Spleen (tissue), 7 donors: Measurements from ENCODE around the gene ZNF154.

ENCODE experiments used
- POLR2A ChIP-seq, 3 donors: fragments of 450-650 bp; IDR thresholded peaks; one replicate each; pipeline ENCODE4 v1.5.1; 2017; ENCODE audit warnings: antibody characterized with exemption in 3 of 3, mild to moderate bottlenecking in 1 of 3
- POLR2AphosphoS5 ChIP-seq, 3 donors: sonication (generic); formaldehyde crosslinking; IDR thresholded peaks; one replicate each; pipeline ENCODE4 v1.5.1; 2017; ENCODE audit warnings: antibody characterized with exemption in 3 of 3
- TF ChIP-seq, protein P1 (sequence below), 11 experiments: fragments of 200-600 bp in 7 of 11; fragments of 450-650 bp in 4 of 11; sonication (generic) in 4 of 11; IDR thresholded peaks in 8 of 11; conservative IDR thresholded peaks in 3 of 11; 1 replicate in 7 of 11; 2 replicates in 4 of 11; pipeline versions ENCODE4 v1.4.0 to v1.8.0; 2016 to 2021; ENCODE audit warnings: antibody characterized with exemption in 11 of 11, inconsistent platforms in 4 of 11, mild to moderate bottlenecking in 1 of 11
- donor health status: DM: no; HTN: no; CAD: no; lungs with moderate emphysema.
- donor health status: DM: no; HTN: no; CAD: no.
- donor health status: DM: no; HTN: no; CAD: no.

DNA sequence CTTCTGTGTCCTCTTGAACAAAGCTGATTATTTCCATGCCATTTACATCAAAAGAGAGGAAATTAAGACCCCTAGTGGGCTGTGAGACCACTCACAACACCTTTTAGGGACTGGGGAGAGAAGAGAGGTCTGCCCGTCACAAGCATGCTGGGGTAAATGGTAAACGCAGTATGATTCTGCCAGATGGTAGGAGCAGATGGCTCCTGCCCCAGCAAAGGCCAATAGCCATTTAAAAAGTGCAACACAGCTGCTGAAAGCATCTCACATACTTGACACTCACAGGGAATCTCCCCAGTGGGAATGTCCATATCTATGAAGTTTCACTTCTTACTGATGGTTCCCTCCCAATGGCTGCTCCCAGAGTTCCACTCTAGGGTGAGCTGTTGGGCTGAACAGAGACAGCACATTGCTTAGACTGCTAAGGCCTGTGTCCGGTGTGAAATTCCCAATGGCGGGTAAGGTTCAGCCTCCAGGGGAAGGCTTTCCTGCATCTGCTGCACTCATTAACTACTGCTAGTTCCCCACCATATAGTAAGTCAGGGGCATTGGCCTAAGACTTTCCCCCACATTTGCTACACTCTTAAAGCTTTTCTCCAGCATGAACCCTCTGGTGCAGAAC lies 11.0 kb upstream of the ZNF154 start:
- TF ChIP-seq, protein P1, sequence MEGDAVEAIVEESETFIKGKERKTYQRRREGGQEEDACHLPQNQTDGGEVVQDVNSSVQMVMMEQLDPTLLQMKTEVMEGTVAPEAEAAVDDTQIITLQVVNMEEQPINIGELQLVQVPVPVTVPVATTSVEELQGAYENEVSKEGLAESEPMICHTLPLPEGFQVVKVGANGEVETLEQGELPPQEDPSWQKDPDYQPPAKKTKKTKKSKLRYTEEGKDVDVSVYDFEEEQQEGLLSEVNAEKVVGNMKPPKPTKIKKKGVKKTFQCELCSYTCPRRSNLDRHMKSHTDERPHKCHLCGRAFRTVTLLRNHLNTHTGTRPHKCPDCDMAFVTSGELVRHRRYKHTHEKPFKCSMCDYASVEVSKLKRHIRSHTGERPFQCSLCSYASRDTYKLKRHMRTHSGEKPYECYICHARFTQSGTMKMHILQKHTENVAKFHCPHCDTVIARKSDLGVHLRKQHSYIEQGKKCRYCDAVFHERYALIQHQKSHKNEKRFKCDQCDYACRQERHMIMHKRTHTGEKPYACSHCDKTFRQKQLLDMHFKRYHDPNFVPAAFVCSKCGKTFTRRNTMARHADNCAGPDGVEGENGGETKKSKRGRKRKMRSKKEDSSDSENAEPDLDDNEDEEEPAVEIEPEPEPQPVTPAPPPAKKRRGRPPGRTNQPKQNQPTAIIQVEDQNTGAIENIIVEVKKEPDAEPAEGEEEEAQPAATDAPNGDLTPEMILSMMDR (IDR thresholded peaks at IDR 0.05 in 8 of 11, conservative IDR thresholded peaks at IDR 0.05 in 3 of 11) = no peak
- TF ChIP-seq POLR2A (IDR thresholded peaks at IDR 0.05) (no peak), POLR2AphosphoS5 (IDR thresholded peaks at IDR 0.05) (no peak)
